ENCODE results near the gene LTBP3.

The LTBP3 gene

DNA sequence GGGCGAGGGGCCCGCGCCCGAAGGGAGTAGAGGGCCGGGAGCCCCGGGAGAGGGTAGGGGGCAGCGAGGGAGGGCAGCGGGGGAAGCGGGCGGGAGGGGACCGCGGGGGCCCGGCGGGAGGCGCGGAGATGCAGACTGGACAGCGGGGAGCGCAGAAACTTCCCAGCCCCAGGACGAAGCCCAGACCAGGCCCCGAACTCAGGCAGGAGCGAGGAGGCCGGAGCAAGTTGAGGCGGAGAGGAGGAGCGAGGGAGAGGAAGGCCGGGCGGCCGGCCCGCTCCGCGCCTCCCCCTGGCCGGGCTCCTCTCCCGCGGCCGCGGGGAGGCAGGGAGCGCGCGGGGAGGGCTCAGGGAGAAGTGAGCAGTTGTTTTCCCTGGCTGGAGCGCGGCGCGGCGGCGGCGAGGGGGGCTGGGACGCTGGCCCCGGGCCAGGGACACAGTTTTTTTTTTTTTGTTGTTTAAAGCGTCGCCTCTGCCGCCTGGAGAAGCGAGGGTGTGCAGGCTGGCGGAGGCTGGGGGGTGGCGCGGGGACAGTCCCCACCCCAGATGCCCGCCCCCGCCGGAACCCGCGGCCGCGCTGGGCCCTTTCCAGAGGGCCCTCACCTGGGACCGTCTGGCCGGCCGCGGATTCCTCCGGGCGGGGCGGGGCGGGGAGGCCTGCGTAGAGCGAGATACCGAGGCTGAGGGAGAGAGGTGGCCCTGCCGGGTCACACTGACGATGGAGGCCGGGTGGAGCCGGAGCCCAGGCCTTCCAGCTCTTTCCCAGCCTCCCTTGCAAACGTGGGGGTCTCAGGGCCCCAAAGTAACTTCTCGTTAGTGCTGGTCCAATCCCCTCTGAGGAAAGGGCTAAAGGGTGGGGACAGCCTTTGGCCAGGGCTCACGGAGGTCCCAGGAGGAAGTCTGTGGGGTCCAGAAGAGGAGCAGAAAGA lies at the start of gene LTBP3:
TSS of gene LTBP3 (minus strand) at position 358 of the 928 bp plus-strand sequence. CDS start 400 bp downstream, outside the sequence.
- no peak for DNase-seq

DNA sequence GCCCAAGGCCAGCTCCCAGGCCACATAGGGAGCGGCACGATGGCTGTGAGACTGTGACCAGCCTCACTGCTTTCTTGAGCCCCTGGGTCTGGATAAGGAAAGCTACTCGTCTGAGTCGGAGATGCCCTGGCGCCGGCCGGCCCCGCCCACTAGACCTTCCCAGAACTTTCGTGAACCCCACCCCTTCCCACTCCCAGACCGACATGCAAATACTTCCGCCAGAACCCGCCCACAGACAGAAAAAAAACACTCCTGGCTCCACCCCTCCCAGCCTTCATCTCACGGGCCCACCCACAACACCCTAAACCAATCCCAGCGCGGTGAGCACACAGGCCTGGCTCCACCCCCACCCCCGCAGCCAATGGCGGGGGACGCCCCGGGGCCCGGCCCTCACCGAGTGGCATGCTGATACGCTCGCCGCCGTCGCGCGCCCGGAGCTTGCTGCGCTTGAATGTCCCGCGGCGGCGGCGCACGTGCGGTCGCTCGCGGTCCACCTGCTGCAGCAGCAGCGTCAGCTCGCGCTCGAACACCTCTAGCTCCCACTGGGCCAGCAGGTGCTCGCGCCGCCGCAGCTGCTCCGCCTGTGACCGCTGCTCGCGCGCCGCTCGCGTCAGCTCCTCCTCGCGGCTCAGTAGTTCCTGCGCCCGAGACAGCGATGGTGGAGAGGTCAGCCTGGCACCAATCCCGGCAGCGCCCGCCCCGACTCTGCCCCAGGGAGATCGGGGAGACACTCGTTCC lies 48.9 kb upstream of the LTBP3 start:
- no peak for DNase-seq

DNA sequence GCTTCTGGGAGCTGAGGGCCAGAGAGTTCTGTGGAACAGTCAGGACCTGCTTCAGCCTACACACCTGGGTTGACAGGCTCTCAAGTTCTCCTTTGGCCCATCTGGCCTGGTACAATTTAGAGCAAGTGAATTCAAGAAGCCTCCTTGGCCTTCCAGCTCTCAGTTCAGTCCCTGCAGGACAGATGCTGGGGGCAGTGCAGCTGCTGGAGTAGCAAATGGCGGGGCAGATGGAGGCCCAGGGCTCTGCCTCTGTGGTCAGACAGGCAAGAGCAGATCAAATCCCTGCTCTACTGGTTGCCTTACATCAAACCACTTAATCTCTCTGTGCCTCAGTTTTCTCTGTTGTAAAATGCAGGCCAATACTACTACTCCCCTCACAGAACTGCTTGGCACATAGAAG lies 46.1 kb upstream of the LTBP3 start:
- no peak for DNase-seq

DNA sequence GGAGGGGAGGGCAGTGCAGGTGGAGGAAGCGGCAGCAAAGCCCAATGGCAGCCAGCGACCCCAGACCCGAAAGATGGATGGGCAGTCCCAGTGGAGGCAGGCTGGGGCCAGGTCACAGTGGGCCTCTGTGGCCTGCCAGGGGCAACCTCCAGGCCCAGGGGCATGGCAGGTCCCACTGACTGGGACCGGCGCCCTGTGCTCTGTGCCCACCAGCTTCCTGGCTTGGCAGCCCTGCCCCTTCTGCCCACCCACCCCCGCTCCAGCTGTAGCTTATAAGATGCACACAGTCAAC lies 41.7 kb upstream of the LTBP3 start:
- DNase-seq: no peak

DNA sequence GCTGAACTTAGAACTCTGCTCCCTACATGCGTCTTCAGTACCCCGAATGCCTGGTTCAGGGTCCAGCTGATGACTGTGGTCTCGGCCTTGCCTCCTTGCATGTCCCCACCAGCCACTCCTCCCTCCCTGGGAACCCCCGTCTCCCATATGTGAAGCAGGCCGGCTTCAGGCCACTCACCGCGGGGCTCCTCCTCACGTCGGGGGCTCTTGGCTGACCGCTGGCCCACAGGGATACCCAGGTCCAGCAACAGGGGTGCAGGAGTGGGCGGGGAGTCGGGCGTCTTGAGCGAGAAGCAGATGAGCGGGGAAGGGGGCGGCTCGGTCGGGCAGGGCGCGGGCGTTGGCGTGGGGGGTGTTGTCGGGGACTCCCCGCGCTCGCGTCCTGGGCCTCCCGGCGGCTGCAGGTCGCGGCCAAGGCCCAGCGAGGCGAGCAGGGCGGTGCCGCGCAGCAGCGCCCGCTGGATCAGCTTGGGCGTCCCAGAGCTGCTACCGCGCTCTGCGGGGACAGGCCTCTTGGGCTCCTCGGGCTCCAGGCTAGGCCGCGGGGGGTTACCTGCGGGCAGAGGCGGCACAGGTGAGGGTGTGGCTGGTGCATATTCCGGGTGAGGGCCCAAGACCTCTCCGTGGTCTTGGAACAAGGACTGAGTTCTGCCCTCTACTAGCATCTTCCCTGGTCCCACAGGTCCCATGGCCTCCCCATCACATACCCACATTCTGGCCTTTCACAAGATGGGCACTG lies 41.2 kb upstream of the LTBP3 start:
- DNase-seq: no peak

DNA sequence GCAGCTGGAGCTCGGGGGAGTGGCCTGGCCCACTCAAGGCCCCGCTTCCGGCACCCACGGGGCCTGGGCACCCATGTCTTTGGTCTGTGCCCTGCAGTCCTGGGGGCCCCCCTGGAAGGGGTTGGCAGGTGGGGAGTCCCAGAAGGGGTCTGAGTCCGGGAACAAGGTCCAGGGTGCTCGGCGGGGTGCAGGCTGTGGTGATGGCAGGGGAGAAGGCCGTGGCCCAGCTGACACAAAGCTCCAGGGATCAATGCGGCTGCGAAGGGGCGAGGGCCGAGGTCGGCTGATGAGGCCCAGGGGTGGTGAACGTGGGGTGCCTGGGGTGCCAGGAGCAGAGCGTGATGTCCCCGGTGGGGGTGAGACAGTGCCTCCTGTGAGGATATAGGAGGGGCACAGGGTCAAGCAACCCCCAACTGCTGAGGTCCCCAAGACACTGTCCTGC lies 40.1 kb upstream of the LTBP3 start:
- no peak for DNase-seq

DNA sequence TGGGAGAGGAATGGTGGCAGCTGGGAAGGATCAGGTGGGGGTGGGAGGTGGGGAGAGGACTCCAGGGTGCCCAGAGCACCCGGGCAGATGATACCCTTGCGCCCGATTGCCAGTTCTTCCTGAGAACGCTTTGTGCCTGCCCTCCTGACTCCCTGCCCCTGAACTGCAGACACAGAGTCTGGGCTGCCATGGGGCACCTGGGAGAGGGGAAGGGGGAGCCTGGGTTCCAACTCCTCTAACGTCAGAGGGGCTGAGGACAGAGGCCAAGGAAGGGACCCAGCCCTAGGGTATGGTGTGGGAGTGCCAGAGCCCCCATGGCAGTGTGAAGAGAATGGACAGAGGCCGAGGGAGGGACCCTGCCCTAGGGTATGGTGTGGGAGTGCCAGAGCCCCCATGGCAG lies 38.4 kb upstream of the LTBP3 start:
- DNase-seq: no peak

DNA sequence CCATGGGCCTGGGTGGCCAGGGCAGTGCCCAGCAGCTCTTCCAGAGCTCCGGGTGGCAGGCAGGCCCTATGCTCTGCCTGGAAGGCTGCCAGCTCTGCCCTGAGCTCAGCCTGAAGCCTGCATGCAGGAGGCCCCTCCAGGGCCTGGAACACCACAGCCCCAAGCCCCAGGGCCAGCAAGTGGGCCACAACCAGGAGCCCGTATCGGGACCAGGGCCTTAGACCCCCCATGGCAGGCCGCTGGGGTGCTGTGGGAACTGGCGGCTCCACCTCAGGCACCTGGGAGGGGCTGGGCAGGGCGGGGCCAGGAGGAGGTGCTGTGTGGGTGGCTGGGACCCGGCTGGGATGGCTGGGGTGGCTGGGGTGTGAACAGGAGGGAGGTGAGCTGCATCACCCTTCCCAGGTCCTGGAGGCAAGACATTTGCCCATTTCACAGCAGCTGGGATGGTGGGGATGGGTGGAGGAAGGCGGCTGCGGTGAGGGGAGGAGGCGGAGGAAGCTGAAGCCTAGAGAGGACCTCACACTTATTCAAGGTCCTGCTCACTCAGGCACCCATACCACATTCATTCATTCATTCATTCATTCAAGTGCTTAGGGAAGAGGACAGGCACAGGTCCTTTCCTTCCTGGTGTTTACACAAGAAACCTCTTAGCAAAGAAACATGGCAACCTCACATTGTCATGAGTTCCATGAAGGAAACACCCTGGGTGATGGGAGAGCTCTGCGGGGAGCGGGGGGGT lies 37.6 kb upstream of the LTBP3 start, which contains the start of gene KCNK7:
TSS of gene KCNK7 (minus strand) at position 258 of the 739 bp plus-strand sequence. CDS start at position 230, 28 bp downstream.
- DNase-seq: no peak

DNA sequence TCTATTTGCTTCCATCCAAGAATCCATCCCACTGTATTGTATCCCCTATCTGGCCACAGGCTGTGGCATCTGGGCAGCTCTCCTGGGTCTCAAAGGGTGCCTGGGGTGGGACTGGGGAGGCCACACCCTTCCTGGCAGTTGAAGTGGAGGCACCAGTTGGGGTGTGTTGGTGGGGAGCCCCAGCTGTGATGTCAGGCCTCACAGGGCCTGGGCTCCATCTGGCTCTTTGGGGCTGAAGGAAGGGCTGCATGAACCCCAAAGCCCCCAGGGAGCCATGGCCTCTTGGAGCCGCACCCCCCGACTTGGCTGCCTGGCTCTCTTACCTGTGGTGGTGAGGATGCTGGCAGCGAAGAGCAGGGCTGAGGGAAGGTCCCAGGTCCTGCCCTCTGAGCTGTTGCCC lies 37.0 kb upstream of the LTBP3 start:
- no peak for DNase-seq

DNA sequence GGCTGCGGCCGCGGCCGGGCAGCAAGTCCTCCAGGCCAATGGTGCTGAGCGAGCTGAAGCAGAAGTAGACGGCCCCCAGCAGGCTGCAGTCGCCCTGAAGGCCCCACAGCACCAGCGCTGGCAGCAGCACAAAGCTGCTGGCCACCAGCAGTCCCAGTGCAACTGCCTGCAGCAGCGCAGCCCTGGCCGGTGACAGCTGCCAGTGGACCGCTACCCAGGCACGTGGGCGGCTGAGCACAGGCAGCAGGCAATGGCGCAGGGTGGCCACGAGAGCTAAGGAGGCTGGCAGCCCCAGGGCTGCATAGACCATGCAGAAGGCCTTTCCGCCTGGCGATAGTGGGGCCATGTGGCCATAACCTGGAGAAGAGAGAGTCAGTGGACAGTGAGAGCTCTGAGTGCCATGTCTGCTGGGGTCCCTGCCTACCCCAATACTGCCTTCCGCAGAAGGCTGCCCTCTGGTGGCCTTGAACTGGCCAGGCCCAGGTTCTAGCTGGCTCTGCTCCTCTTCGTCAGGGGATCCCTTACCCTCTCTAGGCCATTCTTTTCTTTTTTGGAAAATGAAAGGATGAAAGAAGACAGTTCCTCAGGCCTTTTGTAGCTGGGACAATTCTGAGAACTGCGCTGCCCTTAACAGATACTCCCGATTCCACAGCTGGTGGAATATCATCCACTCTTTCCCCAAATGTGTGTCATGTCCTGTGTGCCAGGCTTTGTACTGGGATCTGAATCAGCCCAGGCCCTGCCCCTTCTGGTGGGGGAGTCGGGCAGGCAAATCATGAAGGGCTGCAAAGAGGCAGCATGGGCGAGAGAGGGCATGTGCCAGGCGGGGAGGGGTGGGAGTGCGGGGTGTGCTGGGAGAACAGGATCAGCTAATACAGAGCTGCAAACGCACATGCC lies 35.6 kb upstream of the LTBP3 start:
- peak in 1 of 4 experiments; percentile 21 for DNase-seq

DNA sequence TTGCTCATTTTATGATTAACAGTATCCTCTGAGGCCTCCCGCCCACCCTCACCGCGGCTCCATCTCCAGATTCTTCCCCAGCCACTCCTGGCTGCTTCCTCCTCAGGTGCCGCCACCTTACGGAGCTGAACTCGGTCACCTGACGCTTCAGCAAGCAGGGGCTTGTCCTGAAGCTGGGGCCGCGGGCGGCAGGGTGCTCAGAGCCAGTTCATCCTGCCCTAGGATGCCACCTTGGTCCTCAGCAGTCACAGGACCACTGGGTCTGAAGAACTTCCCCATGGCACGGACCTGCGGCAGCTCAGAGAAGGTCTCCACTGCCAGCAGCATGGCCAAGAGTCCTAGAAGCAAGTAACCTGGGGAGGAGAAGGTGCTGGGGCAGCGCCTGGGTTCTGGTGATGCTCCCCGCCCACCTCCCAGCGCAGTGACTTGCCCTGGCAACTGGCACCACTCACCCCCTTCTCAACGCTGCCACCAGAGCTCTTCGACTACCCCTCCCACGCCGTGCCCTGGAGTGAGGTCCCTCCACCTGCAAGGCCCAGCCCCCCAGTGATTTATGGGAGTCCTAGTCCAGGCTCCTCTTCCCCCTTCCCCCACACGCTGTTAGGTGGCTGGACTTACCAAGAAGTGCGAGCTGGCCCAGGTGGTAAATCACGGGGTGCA lies 34.8 kb upstream of the LTBP3 start:
- DNase-seq: no peak

DNA sequence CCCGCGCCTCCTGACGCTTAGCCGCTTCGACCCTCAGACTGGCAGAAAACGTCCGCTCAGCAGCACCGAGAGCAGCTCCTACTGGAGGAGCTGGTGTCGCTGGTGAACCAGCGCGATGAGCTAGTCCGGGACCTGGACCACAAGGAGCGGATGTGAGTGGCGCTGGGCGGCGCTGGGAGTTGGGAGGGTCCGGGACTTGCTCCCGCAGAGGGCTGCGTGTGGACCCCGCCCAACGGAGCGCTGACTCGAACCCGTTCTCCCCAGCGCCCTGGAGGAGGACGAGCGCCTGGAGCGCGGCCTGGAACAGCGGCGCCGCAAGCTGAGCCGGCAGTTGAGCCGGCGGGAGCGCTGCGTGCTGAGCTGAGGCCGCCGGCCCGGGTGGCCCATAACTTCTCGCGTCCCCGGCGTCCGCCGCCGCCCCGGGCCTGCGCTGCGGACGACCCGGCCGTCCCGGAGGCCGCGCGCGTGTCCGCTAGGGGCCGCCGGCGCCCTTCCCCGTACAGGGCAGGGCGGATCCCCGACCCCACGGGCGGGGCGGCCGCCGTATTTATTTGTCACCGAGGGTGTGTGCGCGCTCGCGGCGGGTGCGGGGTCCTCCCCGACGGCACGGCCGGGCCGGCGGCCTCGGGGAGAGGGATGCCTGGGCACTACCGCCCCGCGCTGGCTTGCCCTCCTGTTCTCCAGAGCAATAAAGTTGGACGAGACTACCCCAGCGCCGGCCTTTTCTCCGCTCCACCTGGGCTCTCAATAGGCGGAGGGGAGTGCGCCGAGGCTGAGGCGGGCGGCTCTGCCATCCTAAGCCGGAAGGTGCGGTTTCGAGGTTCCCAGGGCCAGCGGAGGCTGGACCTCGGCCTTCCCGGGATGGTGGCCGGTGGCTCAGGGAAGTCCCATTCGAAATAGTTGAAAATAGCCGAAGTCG lies 34.0 kb upstream of the LTBP3 start:
- DNase-seq: no peak

DNA sequence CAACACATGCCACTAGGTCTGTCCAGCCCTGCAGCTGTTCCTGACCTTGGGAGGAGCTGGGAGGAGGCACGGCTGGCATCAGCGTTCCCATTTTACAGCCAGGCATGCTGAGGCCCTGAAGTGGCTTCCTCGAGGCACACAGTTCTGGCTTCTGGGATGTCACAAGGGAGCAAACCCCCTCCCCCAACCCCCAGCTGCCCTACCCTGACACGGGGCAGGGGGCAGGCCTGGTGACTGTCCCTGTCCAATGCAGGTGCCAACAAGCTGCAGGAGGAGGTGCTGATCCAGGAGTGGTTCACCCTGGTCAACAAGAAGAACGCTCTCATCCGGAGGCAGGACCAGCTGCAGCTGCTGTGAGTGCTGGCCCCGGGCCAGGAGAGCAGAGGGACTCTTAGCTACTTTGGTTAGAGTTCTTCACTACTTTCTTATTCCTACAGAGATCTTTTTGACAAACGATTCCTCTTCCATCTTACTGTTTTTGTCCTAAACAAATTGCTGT lies 32.1 kb upstream of the LTBP3 start:
- no peak for DNase-seq

DNA sequence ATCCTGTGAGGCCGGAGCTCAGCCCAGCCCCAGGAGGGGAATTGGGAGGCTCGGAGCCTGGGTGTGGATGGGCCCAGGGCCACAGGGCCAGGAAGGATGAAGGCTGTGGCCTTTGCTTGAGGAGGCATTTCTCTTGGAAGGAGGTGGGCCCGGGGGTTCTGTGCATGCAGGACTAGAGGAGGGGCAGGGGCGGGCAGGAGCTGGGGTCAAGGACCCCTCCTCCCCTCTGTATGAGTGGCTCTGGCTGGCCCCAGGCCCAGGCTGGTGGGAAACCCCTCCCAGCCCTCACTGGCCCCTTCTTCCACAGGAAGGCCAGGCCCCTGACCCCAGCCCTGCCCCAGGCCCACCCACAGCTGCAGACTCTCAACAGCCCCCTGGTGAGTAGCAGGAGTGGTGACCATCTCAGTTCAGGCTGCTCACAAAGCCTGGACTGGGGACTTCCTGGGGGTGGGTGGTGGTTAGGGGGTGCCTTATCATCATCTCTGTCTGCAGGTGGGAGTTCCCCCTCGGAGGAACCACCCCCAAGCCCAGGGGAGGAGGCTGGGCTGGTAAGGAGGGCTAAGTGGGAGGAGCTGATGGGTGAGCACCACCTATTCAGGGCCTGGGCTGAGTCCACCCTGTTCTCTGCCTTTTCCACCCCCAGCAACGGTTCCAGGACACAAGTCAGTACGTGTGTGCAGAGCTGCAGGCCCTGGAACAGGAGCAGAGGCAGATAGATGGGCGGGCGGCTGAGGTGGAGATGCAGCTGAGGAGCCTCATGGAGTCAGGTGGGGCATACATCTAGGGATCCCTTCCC lies 31.5 kb upstream of the LTBP3 start:
- no peak for DNase-seq

DNA sequence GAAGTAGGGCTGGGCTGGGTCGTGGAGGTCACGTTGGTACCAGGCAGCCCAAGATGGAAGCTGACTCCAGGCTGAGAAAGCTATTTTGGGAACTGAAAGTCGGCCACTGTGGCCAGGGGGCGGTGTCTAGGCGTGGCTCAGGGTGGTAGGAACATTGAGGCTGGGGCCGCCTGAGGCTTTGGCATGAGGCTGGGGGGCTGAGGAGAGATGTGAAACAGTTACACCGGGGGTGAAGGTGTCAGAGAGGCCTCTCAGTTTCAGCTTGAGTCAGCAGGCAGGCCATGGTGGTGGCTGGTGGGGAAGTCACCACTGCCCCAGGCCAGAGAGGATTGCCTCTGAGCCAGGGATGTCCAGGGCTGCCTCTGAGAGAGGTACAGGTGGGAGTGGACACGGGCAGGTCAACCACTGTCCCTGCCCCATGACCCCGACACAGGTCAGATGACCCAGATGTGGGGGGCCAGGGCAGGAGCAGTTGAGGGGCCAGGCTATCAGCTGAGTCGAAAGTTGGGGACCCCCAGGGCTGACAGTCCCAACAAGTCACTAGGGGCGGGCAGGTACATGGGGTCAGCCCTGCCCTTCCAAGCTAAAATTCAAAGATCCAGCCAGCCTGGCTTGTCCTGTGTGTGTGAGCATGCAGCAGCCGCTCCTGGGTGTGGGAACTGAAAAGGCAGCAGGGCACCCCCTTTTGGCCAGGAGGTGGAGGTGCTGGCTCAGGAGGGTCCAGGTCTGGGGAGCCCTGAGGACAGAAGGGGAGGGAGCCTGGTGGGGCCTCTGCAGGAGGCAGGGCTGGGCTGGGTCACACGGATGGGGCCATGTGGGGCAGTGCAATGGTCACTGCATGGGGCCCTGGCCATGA lies 30.3 kb upstream of the LTBP3 start:
- DNase-seq: peak; percentile 38 to 62 (median 48)

DNA sequence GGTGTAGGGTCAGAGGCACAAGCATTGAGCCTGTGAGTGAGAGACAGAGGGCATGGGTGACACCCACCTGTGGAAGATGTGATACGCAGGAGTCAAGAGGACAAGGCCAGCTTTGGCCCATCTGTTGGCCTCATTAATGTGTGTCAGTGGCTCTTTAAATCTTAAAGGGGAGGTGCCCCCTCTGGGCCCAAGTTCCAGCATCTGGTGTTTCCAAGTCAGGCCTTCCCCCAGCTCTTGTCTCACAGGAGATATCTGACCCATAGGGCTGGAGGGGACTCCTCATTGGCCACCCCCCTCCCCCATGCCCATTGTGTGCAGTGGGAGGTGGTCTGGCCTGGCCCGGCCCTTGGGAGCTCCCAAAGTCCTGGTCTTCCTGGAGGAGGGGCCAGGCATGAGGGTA lies 28.5 kb upstream of the LTBP3 start:
- DNase-seq: no peak

DNA sequence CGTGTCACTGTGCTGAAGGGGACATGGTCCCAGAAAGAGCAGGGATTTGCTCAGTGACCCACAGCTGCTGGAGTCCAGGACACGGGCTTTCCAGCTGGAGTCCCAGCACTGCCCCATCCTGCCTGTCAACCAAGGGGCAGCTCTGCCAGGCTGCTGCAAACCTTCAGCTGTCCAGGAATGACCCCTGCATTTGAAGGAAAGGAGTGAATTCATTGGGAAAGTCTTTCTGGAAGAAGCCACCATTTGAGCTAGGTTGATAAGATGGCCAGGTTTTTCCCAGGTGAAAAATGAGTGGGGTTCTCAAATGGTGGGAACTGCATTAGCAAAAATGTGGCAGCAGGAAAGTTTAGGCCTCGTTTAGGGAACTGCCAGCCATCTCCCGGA lies 28.1 kb upstream of the LTBP3 start:
- DNase-seq: no peak

All from activated CD4-positive, CD25-positive, alpha-beta regulatory T cell (primary cell).